ENCODE data around the gene TMA7. TPM values are rescaled to one million over a fixed set of nuclear protein-coding genes. Genes with fewer than 3 reads are reported as not detected.

The TMA7 gene
- total and polyA plus RNA-seq, 2 of the 13 experiments (the other 11 are each of a cell fraction or from before 2014, with no cell fraction given): 100 to 486 TPM

DNA sequence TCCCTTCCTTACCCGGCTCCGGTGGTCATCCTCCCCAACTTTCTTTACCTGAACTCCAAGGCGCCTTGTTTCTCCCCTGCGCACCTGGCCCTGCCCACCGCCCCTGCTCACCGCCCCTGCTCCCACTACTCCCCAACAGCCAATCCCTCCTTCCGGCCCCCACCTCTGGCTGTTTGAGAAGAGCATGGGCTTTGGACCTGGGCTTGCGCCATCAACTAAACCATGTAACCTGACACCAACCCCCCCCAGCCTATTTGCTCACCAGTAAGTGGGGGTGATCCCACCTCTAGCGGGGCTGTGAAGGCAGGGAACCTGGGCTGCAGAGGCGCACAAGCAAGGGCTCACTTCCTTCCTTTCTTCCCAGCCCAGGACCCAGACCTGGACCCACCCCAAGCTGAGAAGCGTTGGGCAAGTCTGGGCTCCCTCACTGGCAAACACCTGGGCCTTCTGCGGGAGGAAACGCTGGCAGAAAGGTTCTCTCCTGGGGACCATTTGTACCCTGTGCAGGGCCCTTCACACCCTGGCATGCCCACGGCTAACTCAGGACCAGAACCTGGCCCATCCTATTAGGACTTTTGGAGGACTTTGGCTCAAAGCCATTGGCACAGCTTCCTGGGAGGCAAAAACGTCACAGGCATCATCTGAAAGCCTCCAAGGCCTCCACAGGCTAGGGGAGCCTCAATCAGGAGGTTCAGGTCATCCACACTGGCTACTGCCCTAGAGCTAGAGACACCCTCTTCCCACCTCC, 9.9 kb upstream of the TMA7 start, which contains the start of gene PLXNB1 (continued):
- 0 out of 2 replicates have a peak, but pooled peaks have one; percentile 29 for TF ChIP-seq SMARCC2 (IDR thresholded peaks at IDR 0.05)
- TF ChIP-seq ZNF256 (CRISPR knock-in tag; conservative IDR thresholded peaks at IDR 0.05): no peak
- peak; percentile 88 for TF ChIP-seq ZNF878 (CRISPR knock-in tag; IDR thresholded peaks at IDR 0.05)
- no peak for TF ChIP-seq ZNF24 (IDR thresholded peaks at IDR 0.05)
- no peak for TF ChIP-seq NFE2 (CRISPR knock-in tag; IDR thresholded peaks at IDR 0.05)
- TF ChIP-seq ZNF569 (CRISPR knock-in tag; IDR thresholded peaks at IDR 0.05; ENCODE audit: borderline replicate concordance): peak; percentile 60; the same call in 1 of the 2 replicates
- peak; percentile 81; the same call in 1 of the 2 replicates for TF ChIP-seq TBX3 (IDR thresholded peaks at IDR 0.05; ENCODE audit: borderline replicate concordance)
- TF ChIP-seq ZSCAN22 (CRISPR knock-in tag; IDR thresholded peaks at IDR 0.05): 0 out of 2 replicates have a peak, but pooled peaks have one; percentile 47
- no peak; the same call in 1 of the 2 replicates for TF ChIP-seq RELA (CRISPR knock-in tag; IDR thresholded peaks at IDR 0.05)
- TF ChIP-seq EEA1 (CRISPR knock-in tag; IDR thresholded peaks at IDR 0.05; ENCODE audit: borderline replicate concordance): no peak
- peak; percentile 79; the same call in 1 of the 2 replicates for TF ChIP-seq TRIM24 (CRISPR knock-in tag; IDR thresholded peaks at IDR 0.05)
- peak; percentile 97 for TF ChIP-seq SAP130 (CRISPR knock-in tag; IDR thresholded peaks at IDR 0.05; ENCODE audit: low read depth)
- peak; percentile 65; the same call in 1 of the 2 replicates for TF ChIP-seq TCF7 (IDR thresholded peaks at IDR 0.05; ENCODE audit: low read depth)
- peak; percentile 86; the same call in 1 of the 2 replicates for TF ChIP-seq RFXAP (CRISPR knock-in tag; IDR thresholded peaks at IDR 0.05; ENCODE audit: borderline replicate concordance)
- TF ChIP-seq, protein P1, sequence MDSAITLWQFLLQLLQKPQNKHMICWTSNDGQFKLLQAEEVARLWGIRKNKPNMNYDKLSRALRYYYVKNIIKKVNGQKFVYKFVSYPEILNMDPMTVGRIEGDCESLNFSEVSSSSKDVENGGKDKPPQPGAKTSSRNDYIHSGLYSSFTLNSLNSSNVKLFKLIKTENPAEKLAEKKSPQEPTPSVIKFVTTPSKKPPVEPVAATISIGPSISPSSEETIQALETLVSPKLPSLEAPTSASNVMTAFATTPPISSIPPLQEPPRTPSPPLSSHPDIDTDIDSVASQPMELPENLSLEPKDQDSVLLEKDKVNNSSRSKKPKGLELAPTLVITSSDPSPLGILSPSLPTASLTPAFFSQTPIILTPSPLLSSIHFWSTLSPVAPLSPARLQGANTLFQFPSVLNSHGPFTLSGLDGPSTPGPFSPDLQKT (CRISPR knock-in tag; IDR thresholded peaks at IDR 0.05; ENCODE audit: borderline replicate concordance): no peak
- TF ChIP-seq, protein P2, sequence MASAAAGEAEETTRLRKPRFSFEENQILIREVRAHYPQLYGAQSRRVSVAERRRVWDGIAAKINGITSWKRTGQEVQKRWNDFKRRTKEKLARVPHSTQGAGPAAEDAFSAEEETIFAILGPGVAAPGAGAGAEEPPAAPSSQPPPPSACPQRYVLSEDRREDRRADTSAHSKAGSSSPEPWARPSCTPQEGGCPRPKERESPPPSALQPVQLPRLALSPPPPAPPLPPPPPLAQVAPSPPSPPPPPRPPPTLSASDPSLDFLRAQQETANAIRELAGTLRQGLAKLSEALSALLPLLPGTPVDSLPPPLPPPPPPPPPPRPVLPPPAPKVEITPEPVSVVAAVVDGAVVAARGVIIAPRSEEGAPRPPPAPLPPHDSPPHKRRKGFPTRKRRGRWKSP (CRISPR knock-in tag; IDR thresholded peaks at IDR 0.05): peak; percentile 70
- TF ChIP-seq KAT7 (CRISPR knock-in tag; IDR thresholded peaks at IDR 0.05; ENCODE audit: borderline replicate concordance): peak; percentile 69; the same call in 1 of the 2 replicates
- no peak for TF ChIP-seq FOXM1 (CRISPR knock-in tag; IDR thresholded peaks at IDR 0.05)
- TF ChIP-seq, protein P3, sequence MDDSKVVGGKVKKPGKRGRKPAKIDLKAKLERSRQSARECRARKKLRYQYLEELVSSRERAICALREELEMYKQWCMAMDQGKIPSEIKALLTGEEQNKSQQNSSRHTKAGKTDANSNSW (CRISPR knock-in tag; IDR thresholded peaks at IDR 0.05; ENCODE audit: borderline replicate concordance): peak; percentile 26; the same call in 1 of the 2 replicates
- TF ChIP-seq, protein P4, sequence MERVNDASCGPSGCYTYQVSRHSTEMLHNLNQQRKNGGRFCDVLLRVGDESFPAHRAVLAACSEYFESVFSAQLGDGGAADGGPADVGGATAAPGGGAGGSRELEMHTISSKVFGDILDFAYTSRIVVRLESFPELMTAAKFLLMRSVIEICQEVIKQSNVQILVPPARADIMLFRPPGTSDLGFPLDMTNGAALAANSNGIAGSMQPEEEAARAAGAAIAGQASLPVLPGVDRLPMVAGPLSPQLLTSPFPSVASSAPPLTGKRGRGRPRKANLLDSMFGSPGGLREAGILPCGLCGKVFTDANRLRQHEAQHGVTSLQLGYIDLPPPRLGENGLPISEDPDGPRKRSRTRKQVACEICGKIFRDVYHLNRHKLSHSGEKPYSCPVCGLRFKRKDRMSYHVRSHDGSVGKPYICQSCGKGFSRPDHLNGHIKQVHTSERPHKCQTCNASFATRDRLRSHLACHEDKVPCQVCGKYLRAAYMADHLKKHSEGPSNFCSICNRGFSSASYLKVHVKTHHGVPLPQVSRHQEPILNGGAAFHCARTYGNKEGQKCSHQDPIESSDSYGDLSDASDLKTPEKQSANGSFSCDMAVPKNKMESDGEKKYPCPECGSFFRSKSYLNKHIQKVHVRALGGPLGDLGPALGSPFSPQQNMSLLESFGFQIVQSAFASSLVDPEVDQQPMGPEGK (CRISPR knock-in tag; IDR thresholded peaks at IDR 0.05): peak; percentile 100
- TF ChIP-seq, protein P5, sequence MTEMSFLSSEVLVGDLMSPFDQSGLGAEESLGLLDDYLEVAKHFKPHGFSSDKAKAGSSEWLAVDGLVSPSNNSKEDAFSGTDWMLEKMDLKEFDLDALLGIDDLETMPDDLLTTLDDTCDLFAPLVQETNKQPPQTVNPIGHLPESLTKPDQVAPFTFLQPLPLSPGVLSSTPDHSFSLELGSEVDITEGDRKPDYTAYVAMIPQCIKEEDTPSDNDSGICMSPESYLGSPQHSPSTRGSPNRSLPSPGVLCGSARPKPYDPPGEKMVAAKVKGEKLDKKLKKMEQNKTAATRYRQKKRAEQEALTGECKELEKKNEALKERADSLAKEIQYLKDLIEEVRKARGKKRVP (CRISPR knock-in tag; IDR thresholded peaks at IDR 0.05): peak in 1 of 2 experiments; percentile 90; a peak in 2 of 4 replicates
